H1 (cell line): ENCODE results near the gene KIAA0040. TPM values are rescaled to one million over a fixed set of nuclear protein-coding genes. Genes with fewer than 3 reads are reported as not detected.

ENCODE experiments used
- CTCF ChIA-PET: fragments of 300-600 bp; sonication (Branson Sonifier 250); formaldehyde crosslinking; loops from one replicate; lab custom pipeline; 2021; ENCODE audit not compliant: partially characterized antibody; lab: Charles Lee
- POLR2A ChIA-PET: fragments of 300-600 bp; sonication (Branson Sonifier 250); formaldehyde crosslinking; loops from one replicate; lab custom pipeline; 2021; ENCODE audit warnings: inconsistent platforms; ENCODE audit not compliant: partially characterized antibody; lab: Charles Lee
- DNase-seq, 2 experiments: peaks; one replicate each; pipeline versions ENCODE4 v3.0.0 to v3.0.0-alpha.2; 2010 to 2022; ENCODE audit warnings: low spot score in 2 of 2, low read depth in 1 of 2, mixed read lengths in 1 of 2
- FAIRE-seq: peaks from 2 replicates; lab custom pipeline; 2011; peaks lifted over from hg19 to GRCh38; lab: Jason Lieb, UNC
- H2AFZ ChIP-seq: 2 replicates; pipeline ENCODE4 v1.8.1; 2012; ENCODE audit warnings: low read length, inconsistent platforms
- H2AK5ac ChIP-seq: 2 replicates; pipeline ENCODE4 v1.6.1; 2013; ENCODE audit warnings: low read depth, low read length
- H2BK120ac ChIP-seq: replicated peaks from 2 replicates; pipeline ENCODE3; 2013; ENCODE audit warnings: low read depth, low read length, inconsistent platforms
- H2BK12ac ChIP-seq: 2 replicates; pipeline ENCODE4 v1.6.1; 2013; ENCODE audit warnings: low read depth, low read length
- H2BK15ac ChIP-seq: 2 replicates; pipeline ENCODE4 v1.6.1; 2013; ENCODE audit warnings: low read length
- H2BK20ac ChIP-seq: 2 replicates; pipeline ENCODE4 v1.6.1; 2013; ENCODE audit warnings: low read length
- H2BK5ac ChIP-seq: 2 replicates; pipeline ENCODE4 v1.6.1; 2013; ENCODE audit warnings: low read depth, low read length
- H3K14ac ChIP-seq: 2 replicates; pipeline ENCODE4 v1.6.1; 2013; ENCODE audit warnings: inconsistent platforms; ENCODE audit not compliant: insufficient read length
- H3K18ac ChIP-seq: 2 replicates; pipeline ENCODE4 v1.6.1; 2013; ENCODE audit warnings: low read length; ENCODE audit errors: extremely low read depth
- H3K23ac ChIP-seq: 2 replicates; pipeline ENCODE4 v1.6.1; 2013; ENCODE audit warnings: inconsistent platforms; ENCODE audit not compliant: insufficient read length
- H3K23me2 ChIP-seq: 2 replicates; pipeline ENCODE4 v1.6.1; 2013; ENCODE audit warnings: low read depth, low read length
- H3K27ac ChIP-seq: 2 replicates; pipeline ENCODE4 v1.6.1; 2011; ENCODE audit warnings: low read depth, low read length, inconsistent platforms
- H3K27me3 ChIP-seq, 4 experiments: replicated peaks in 1 of 4; 1 replicate in 1 of 4; 2 replicates in 3 of 4; pipeline versions ENCODE4 v1.6.1 to v1.8.1; 2011 to 2013; ENCODE audit warnings: low read length in 3 of 4, mild to moderate bottlenecking in 3 of 4, inconsistent platforms in 2 of 4, mixed read lengths in 2 of 4, moderate library complexity in 1 of 4; ENCODE audit not compliant: control insufficient read depth in 3 of 4, insufficient read depth in 3 of 4; ENCODE audit errors: extremely low read depth in 1 of 4
- H3K36me3 ChIP-seq, 4 experiments: 2 replicates each; pipeline versions ENCODE4 v1.6.1 to v1.8.1; 2011 to 2013; ENCODE audit warnings: mild to moderate bottlenecking in 4 of 4, low read length in 3 of 4, moderate library complexity in 2 of 4, control low read depth in 1 of 4, inconsistent platforms in 1 of 4; ENCODE audit not compliant: insufficient read depth in 4 of 4, control insufficient read depth in 2 of 4
- H3K4ac ChIP-seq: replicated peaks from 2 replicates; pipeline ENCODE3; 2013; ENCODE audit warnings: low read length, low read depth, mixed read lengths, inconsistent platforms; ENCODE audit not compliant: insufficient read length
- H3K4me1 ChIP-seq, 4 experiments: replicated peaks in 1 of 4; 1 replicate in 1 of 4; 2 replicates in 3 of 4; pipeline versions ENCODE4 v1.6.1 to v1.8.1; 2011 to 2013; ENCODE audit warnings: low read length in 3 of 4, inconsistent platforms in 2 of 4, mixed read lengths in 1 of 4; ENCODE audit not compliant: insufficient read depth in 4 of 4, control insufficient read depth in 3 of 4
- H3K4me2 ChIP-seq, 2 experiments: 2 replicates each; pipeline versions ENCODE4 v1.6.1 to v1.8.1; 2011 to 2013; ENCODE audit warnings: low read depth in 2 of 2, low read length in 2 of 2, control low read depth in 1 of 2, inconsistent platforms in 1 of 2, mild to moderate bottlenecking in 1 of 2; ENCODE audit not compliant: insufficient read depth in 1 of 2
- H3K4me3 ChIP-seq, 4 experiments: fragments of 200-600, 300-600 bp in 1 of 4; sonication (generic), shearing (Covaris generic), sonication (Bioruptor Twin) in 1 of 4; 2 replicates each; pipeline versions ENCODE4 v1.5.1 to v1.8.1; 2011 to 2016; ENCODE audit warnings: low read length in 4 of 4, low read depth in 3 of 4, control low read depth in 2 of 4, inconsistent platforms in 2 of 4, mild to moderate bottlenecking in 2 of 4, mixed read lengths in 1 of 4, moderate library complexity in 1 of 4; ENCODE audit not compliant: insufficient read depth in 2 of 4; ENCODE audit errors: extremely low read depth in 1 of 4
- H3K56ac ChIP-seq: replicated peaks from 2 replicates; pipeline ENCODE3; 2013; ENCODE audit warnings: low read depth, mild to moderate bottlenecking, mixed read lengths, low read length, inconsistent platforms; ENCODE audit not compliant: insufficient read length
- H3K79me1 ChIP-seq: 2 replicates; pipeline ENCODE4 v1.6.1; 2013; ENCODE audit warnings: low read depth, low read length, control low read depth
- H3K79me2 ChIP-seq, 2 experiments: 2 replicates each; pipeline versions ENCODE4 v1.6.1 to v1.8.1; 2012 to 2013; ENCODE audit warnings: low read length in 2 of 2, mild to moderate bottlenecking in 2 of 2, inconsistent platforms in 1 of 2; ENCODE audit not compliant: insufficient read depth in 2 of 2, control insufficient read depth in 1 of 2
- H3K9ac ChIP-seq, 4 experiments: replicated peaks in 1 of 4; 1 replicate in 1 of 4; 2 replicates in 3 of 4; pipeline versions ENCODE4 v1.6.1 to v1.8.1; 2011 to 2013; ENCODE audit warnings: low read depth in 3 of 4, low read length in 3 of 4, control low read depth in 2 of 4, mild to moderate bottlenecking in 2 of 4, moderate library complexity in 2 of 4, inconsistent platforms in 1 of 4; ENCODE audit errors: extremely low read depth in 1 of 4
- H3K9me3 ChIP-seq, 2 experiments: 2 replicates each; pipeline versions ENCODE4 v1.6.1 to v1.8.1; 2012 to 2013; ENCODE audit warnings: mild to moderate bottlenecking in 2 of 2, moderate library complexity in 2 of 2, control low read depth in 1 of 2, inconsistent platforms in 1 of 2, low read depth in 1 of 2, low read length in 1 of 2, mixed read lengths in 1 of 2; ENCODE audit not compliant: insufficient read depth in 2 of 2
- H4K20me1 ChIP-seq, 2 experiments: replicated peaks in 1 of 2; 2 replicates each; pipeline versions ENCODE3 to v1.8.1; 2011 to 2013; ENCODE audit warnings: inconsistent platforms in 2 of 2, low read length in 2 of 2, mild to moderate bottlenecking in 1 of 2; ENCODE audit not compliant: insufficient read depth in 2 of 2, control insufficient read depth in 1 of 2
- H4K5ac ChIP-seq: 2 replicates; pipeline ENCODE4 v1.6.1; 2013; ENCODE audit warnings: low read length, low read depth, mixed read lengths, inconsistent platforms; ENCODE audit not compliant: insufficient read length
- H4K8ac ChIP-seq: 2 replicates; pipeline ENCODE4 v1.8.0; 2013; ENCODE audit warnings: mild to moderate bottlenecking, moderate library complexity, low read length, inconsistent platforms; ENCODE audit not compliant: insufficient read depth; ENCODE audit errors: extremely low read depth
- H4K91ac ChIP-seq: replicated peaks from 2 replicates; pipeline ENCODE3; 2013; ENCODE audit warnings: low read length, mixed read lengths, inconsistent platforms; ENCODE audit not compliant: insufficient read length
- CREB1 ChIP-seq: IDR thresholded peaks from 2 replicates; pipeline ENCODE4 v1.6.1; 2012; ENCODE audit warnings: inconsistent platforms
- E2F6 ChIP-seq: IDR thresholded peaks from 2 replicates; pipeline ENCODE4 v1.6.1; 2012; ENCODE audit warnings: inconsistent platforms
- GTF2F1 ChIP-seq: IDR thresholded peaks from 2 replicates; pipeline ENCODE4 v1.6.1; 2012; ENCODE audit warnings: low read depth, low read length, improper control_type of control experiment, borderline replicate concordance
- HDAC6 ChIP-seq: IDR thresholded peaks from one replicate; pipeline ENCODE4 v1.7.1; 2012; ENCODE audit warnings: low read depth, mild to moderate bottlenecking, inconsistent platforms, low read length, moderate library complexity
- WGBS, 2 experiments: shearing (Covaris generic) in 1 of 2; methylation state at CpG; one replicate each; pipeline versions ENCODE4 v1.1.6 to v1.1.7; 2013 to 2015; ENCODE audit warnings: low lambda C conversion rate in 2 of 2, mixed read lengths in 2 of 2, inconsistent platforms in 1 of 2, low coverage in 1 of 2, missing lambda C conversion rate in 1 of 2; ENCODE audit not compliant: insufficient replicate concordance in 2 of 2, insufficient coverage in 1 of 2, insufficient read length in 1 of 2; ENCODE audit errors: extremely low coverage in 1 of 2, missing lambda C conversion rate in 1 of 2; 5-methylcytosine and 5-hydroxymethylcytosine counted together
- polyA plus RNA-seq, 7 experiments: library from polyadenylated mRNA; depleted of rRNA in 3 of 7; stranded (reverse) in 5 of 7; unstranded in 2 of 7; fragments of >200 nt in 5 of 7; fragments of 200-250 nt in 2 of 7; gene quantifications; 1 replicate in 5 of 7; 2 replicates in 1 of 7; 4 replicates in 1 of 7; pipeline versions ENCODE4 v1.2.1 to v1.2.3, GENCODE V29; 2011 to 2013; ENCODE audit warnings: missing spikeins in 2 of 7, mixed read lengths in 2 of 7
- total RNA-seq: library from RNA; stranded (reverse); fragmentation: NEBNext Ultra II Directional; extraction: Animal tissue kit (Norgen Biotek cat#: 25700); gene quantifications from 2 replicates; pipeline ENCODE4 v1.2.1, GENCODE V29; 2021
- TF ChIP-seq, protein P1 (sequence below), 3 experiments: IDR thresholded peaks; 1 replicate in 2 of 3; 2 replicates in 1 of 3; pipeline versions ENCODE4 v1.5.1 to v1.6.1; 2011; ENCODE audit warnings: low read length in 3 of 3, mild to moderate bottlenecking in 3 of 3, inconsistent platforms in 2 of 3, low read depth in 1 of 3, moderate library complexity in 1 of 3; ENCODE audit not compliant: insufficient read depth in 1 of 3; ENCODE audit errors: control extremely low read depth in 1 of 3

KIAA0040 gene
- total and polyA plus RNA-seq, 2 of the 8 experiments (the other 6 are each of a cell fraction or from before 2014, with no cell fraction given): 11.0 to 14.1 TPM

DNA sequence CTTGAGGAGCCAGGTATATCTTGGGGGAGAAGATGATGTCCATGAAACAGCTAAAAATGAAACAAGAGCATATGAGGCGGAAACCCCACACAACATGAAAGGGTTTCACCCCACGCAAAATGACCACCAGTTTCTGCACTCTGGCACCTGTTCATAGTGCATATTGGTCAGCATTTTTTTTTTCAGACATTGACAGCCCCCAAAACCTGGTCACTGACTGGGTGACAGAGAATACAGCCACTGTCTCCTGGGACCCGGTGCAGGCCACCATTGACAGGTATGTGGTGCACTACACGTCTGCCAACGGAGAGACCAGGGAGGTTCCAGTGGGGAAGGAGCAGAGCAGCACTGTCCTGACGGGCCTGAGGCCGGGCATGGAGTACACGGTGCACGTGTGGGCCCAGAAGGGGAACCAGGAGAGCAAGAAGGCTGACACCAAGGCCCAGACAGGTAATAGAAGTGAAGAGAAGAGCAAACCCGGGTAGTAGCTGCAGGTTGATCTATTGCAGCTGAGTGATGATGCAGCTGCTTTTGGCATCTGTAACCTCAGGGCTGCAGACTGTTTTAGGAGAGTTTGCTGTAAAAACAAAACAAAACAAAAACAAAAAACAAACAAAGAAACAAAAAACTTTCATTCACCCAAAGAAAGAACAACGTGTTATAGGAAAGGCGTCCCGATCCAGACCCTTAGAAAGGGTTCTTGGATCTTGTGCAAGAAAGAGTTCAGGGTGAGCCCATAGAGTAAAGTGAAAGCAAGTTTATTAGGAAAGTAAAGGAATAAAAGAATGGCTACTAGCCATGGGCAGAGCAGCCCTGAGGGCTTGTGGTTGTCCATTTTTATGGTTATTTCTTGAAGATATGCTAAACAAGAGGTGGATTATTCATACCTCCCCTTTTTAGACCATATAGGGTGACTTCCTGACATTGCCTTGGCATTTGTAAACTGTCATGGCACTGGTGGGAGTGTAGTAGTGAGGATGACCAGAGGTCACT, 73.9 kb downstream of the KIAA0040 start:
- no peak overlapping the region for H2BK15ac ChIP-seq
- H3K4me3 ChIP-seq: no peak overlapping the region
- H3K9me3 ChIP-seq: no peaks in the 10 kb centered on the region
- H3K4me1 ChIP-seq: no peaks in the 10 kb centered on the region
- FAIRE-seq: no peak
- H3K79me2 ChIP-seq: no peaks in the 10 kb centered on the region
- H3K36me3 ChIP-seq: no peaks in the 10 kb centered on the region
- ChIA-PET POLR2A (no interaction called here), CTCF (interaction anchor here (0.7 to 1.9 kb wide), 4 partner anchors 10 to 411 kb away, joined by 3 to 12 read pairs (median 4); no protein-coding TSS in a partner anchor)
- H2BK12ac ChIP-seq: no peak overlapping the region
- H3K9ac ChIP-seq: no peak overlapping the region
- TF ChIP-seq HDAC6 (no peak), CREB1 (no peak), GTF2F1 (no peak), E2F6 (no peak)
- TF ChIP-seq, protein P1, sequence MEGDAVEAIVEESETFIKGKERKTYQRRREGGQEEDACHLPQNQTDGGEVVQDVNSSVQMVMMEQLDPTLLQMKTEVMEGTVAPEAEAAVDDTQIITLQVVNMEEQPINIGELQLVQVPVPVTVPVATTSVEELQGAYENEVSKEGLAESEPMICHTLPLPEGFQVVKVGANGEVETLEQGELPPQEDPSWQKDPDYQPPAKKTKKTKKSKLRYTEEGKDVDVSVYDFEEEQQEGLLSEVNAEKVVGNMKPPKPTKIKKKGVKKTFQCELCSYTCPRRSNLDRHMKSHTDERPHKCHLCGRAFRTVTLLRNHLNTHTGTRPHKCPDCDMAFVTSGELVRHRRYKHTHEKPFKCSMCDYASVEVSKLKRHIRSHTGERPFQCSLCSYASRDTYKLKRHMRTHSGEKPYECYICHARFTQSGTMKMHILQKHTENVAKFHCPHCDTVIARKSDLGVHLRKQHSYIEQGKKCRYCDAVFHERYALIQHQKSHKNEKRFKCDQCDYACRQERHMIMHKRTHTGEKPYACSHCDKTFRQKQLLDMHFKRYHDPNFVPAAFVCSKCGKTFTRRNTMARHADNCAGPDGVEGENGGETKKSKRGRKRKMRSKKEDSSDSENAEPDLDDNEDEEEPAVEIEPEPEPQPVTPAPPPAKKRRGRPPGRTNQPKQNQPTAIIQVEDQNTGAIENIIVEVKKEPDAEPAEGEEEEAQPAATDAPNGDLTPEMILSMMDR (IDR thresholded peaks at IDR 0.05; ENCODE audit: control extremely low read depth in 1 of 3, insufficient read depth in 1 of 3, low read depth in 1 of 3, low read length in 3 of 3): no peak
- no peak overlapping the region for H4K8ac ChIP-seq
- no peaks in the 10 kb centered on the region for H3K79me1 ChIP-seq
- no peak for DNase-seq
- H2BK20ac ChIP-seq: no peak overlapping the region
- H2AFZ ChIP-seq: no peak overlapping the region
- WGBS, 2 experiments: 91% methylated on average over 13 of the region's 13 CpGs; no CpG with 5 or more reads in 1 of the 2 experiments
- no peak overlapping the region for H4K5ac ChIP-seq
- H3K18ac ChIP-seq: no peak overlapping the region
- no peak overlapping the region for H2BK120ac ChIP-seq
- H3K27me3 ChIP-seq: no peaks in the 10 kb centered on the region
- no peak overlapping the region for H3K4ac ChIP-seq
- H3K27ac ChIP-seq: no peak overlapping the region
- H3K23me2 ChIP-seq: no peaks in the 10 kb centered on the region
- H2AK5ac ChIP-seq: no peak overlapping the region
- H3K56ac ChIP-seq: no peak overlapping the region
- H4K91ac ChIP-seq: no peak overlapping the region
- no peak overlapping the region for H2BK5ac ChIP-seq
- no peak overlapping the region for H3K14ac ChIP-seq
- no peaks in the 10 kb centered on the region for H4K20me1 ChIP-seq
- H3K23ac ChIP-seq: no peak overlapping the region
- no peak overlapping the region for H3K4me2 ChIP-seq
